Mesenchymal stem cell (in vitro differentiated cells and primary cell): ENCODE measurements around the gene RAD51B.

Source experiments
- DNase-seq: peaks from one replicate; pipeline ENCODE4 v3.0.0-alpha.2; 2013
- H2AFZ ChIP-seq: one replicate; pipeline ENCODE4 v1.6.1; 2013; ENCODE audit warnings: low read depth, mild to moderate bottlenecking, control low read depth, inconsistent platforms, low read length, moderate library complexity
- H2AK5ac ChIP-seq: 2 replicates; pipeline ENCODE4 v1.6.1; 2013; ENCODE audit warnings: low read length, moderate library complexity, mild to moderate bottlenecking, inconsistent platforms; ENCODE audit not compliant: severe bottlenecking
- H2BK120ac ChIP-seq: one replicate; pipeline ENCODE4 v1.6.1; 2013; ENCODE audit warnings: low read depth, mild to moderate bottlenecking, inconsistent platforms, low read length, moderate library complexity
- H2BK12ac ChIP-seq, 2 experiments: one replicate each; pipeline ENCODE4 v1.6.1; 2013; ENCODE audit warnings: inconsistent platforms in 2 of 2, low read length in 2 of 2, mild to moderate bottlenecking in 2 of 2, moderate library complexity in 2 of 2, control low read depth in 1 of 2
- H2BK15ac ChIP-seq: one replicate; pipeline ENCODE4 v1.6.1; 2013; ENCODE audit warnings: mild to moderate bottlenecking, low read depth, inconsistent platforms; ENCODE audit not compliant: poor library complexity, severe bottlenecking
- H2BK5ac ChIP-seq: 2 replicates; pipeline ENCODE4 v1.6.1; 2013; ENCODE audit warnings: low read depth, mild to moderate bottlenecking, low read length, control low read depth, inconsistent platforms; ENCODE audit not compliant: poor library complexity, severe bottlenecking
- H3K14ac ChIP-seq, 2 experiments: one replicate each; pipeline ENCODE4 v1.6.1; 2013; ENCODE audit warnings: inconsistent platforms in 2 of 2, low read length in 2 of 2, control low read depth in 1 of 2, mild to moderate bottlenecking in 1 of 2, moderate library complexity in 1 of 2
- H3K18ac ChIP-seq, 2 experiments: one replicate each; pipeline ENCODE4 v1.6.1; 2013; ENCODE audit warnings: inconsistent platforms in 2 of 2, low read length in 2 of 2, control low read depth in 1 of 2, low read depth in 1 of 2, mild to moderate bottlenecking in 1 of 2
- H3K23ac ChIP-seq, 2 experiments: one replicate each; pipeline ENCODE4 v1.6.1; 2013; ENCODE audit warnings: inconsistent platforms in 2 of 2, low read length in 2 of 2, mild to moderate bottlenecking in 2 of 2, moderate library complexity in 2 of 2, control low read depth in 1 of 2
- H3K27ac ChIP-seq: 2 replicates; pipeline ENCODE4 v1.5.1; 2013; ENCODE audit warnings: mild to moderate bottlenecking, moderate library complexity, low read length, control low read depth, inconsistent platforms; ENCODE audit not compliant: poor library complexity, severe bottlenecking
- H3K27me3 ChIP-seq, 2 experiments: 2 replicates each; pipeline versions ENCODE4 v1.6.1 to v1.7.0; 2013; ENCODE audit warnings: low read length in 2 of 2, mild to moderate bottlenecking in 2 of 2, moderate library complexity in 2 of 2, control low read depth in 1 of 2, inconsistent platforms in 1 of 2; ENCODE audit not compliant: control insufficient read depth in 1 of 2, insufficient read depth in 1 of 2
- H3K36me3 ChIP-seq, 2 experiments: 2 replicates each; pipeline versions ENCODE4 v1.6.1 to v1.7.0; 2013; ENCODE audit warnings: low read length in 2 of 2, control low read depth in 1 of 2, inconsistent platforms in 1 of 2, low read depth in 1 of 2, mild to moderate bottlenecking in 1 of 2; ENCODE audit not compliant: insufficient read depth in 2 of 2, control insufficient read depth in 1 of 2
- H3K4ac ChIP-seq, 2 experiments: one replicate each; pipeline ENCODE4 v1.6.1; 2013; ENCODE audit warnings: inconsistent platforms in 2 of 2, low read length in 2 of 2, mild to moderate bottlenecking in 2 of 2, moderate library complexity in 2 of 2, control low read depth in 1 of 2, low read depth in 1 of 2
- H3K4me1 ChIP-seq: 2 replicates; pipeline ENCODE4 v1.6.1; 2013; ENCODE audit warnings: low read depth, low read length, control low read depth; ENCODE audit not compliant: control insufficient read depth, insufficient read depth
- H3K4me2 ChIP-seq: 2 replicates; pipeline ENCODE4 v1.6.1; 2013; ENCODE audit warnings: low read length, mild to moderate bottlenecking, inconsistent platforms; ENCODE audit not compliant: poor library complexity, severe bottlenecking
- H3K4me3 ChIP-seq, 2 experiments: 2 replicates each; pipeline versions ENCODE4 v1.5.1 to v1.7.0; 2013; ENCODE audit warnings: low read length in 2 of 2, mild to moderate bottlenecking in 2 of 2, control low read depth in 1 of 2, low read depth in 1 of 2; ENCODE audit not compliant: insufficient read depth in 1 of 2
- H3K79me1 ChIP-seq: replicated peaks from 2 replicates; pipeline ENCODE4 v1.6.1; 2013; ENCODE audit warnings: mild to moderate bottlenecking, control low read depth, low read length, inconsistent platforms; ENCODE audit not compliant: poor library complexity, severe bottlenecking
- H3K9ac ChIP-seq: 2 replicates; pipeline ENCODE4 v1.7.0; 2013; ENCODE audit warnings: mild to moderate bottlenecking, low read length, moderate library complexity
- H3K9me3 ChIP-seq: 2 replicates; pipeline ENCODE4 v1.7.0; 2013; ENCODE audit warnings: mild to moderate bottlenecking, low read length; ENCODE audit not compliant: control insufficient read depth
- H4K8ac ChIP-seq: one replicate; pipeline ENCODE4 v1.6.1; 2013; ENCODE audit warnings: inconsistent platforms, mild to moderate bottlenecking, low read length, moderate library complexity
- H4K91ac ChIP-seq: one replicate; pipeline ENCODE4 v1.6.1; 2013; ENCODE audit warnings: mild to moderate bottlenecking, low read length, inconsistent platforms
- WGBS: methylation state at CpG from one replicate; pipeline ENCODE4 v1.1.7; 2013; ENCODE audit warnings: mixed read lengths; 5-methylcytosine and 5-hydroxymethylcytosine counted together

The RAD51B gene

GRCh38 chr14:68477110-68477455 lies 657.5 kb downstream of the RAD51B start:
- Histone ChIP-seq H3K4me2 (no peak overlapping the region), H3K18ac (peak overlapping the region; percentile 88 to 91), H2AFZ (no peak overlapping the region), H3K79me1 (no peaks in the 10 kb centered on the region), H3K14ac (peak overlapping the region in 1 of 2 experiments; percentile 57), H3K9ac (peak overlapping the region; percentile 84), H2BK120ac (peak overlapping the region; percentile 69), H2BK15ac (no peak overlapping the region), H3K4me1 (peaks cover 8% of the 10 kb centered on the region), H3K23ac (peak overlapping the region in 1 of 2 experiments; percentile 20), H3K4me3 (no peak overlapping the region), H3K27me3 (peaks cover 0 to 3% of the 10 kb centered on the region in 2 experiments), H2BK12ac (peak overlapping the region; percentile 30 to 100), H2BK5ac (no peak overlapping the region), H4K91ac (peak overlapping the region; percentile 18), H3K4ac (peak overlapping the region; percentile 11 to 89), H3K36me3 (no peaks in the 10 kb centered on the region), H3K27ac (peak overlapping the region; percentile 69), H3K9me3 (no peaks in the 10 kb centered on the region), H4K8ac (peak overlapping the region; percentile 4), H2AK5ac (peak overlapping the region; percentile 33)
- WGBS: 88% methylated on average over 3 of the region's 4 CpGs
- no peak for DNase-seq

- peak overlapping the region; percentile 33 for H2AK5ac ChIP-seq
- whole genome bisulfite sequencing: 60% methylated on average over 4 of the region's 8 CpGs
- no peak overlapping the region for H3K4me3 ChIP-seq
- peak overlapping the region in 1 of 2 experiments; percentile 20 for H3K23ac ChIP-seq
- peaks cover 0 to 3% of the 10 kb centered on the region in 2 experiments for H3K27me3 ChIP-seq
- no peak overlapping the region for H2AFZ ChIP-seq
- H4K8ac ChIP-seq: peak overlapping the region; percentile 4
- H2BK12ac ChIP-seq: peak overlapping the region; percentile 71 to 100
- peak; percentile 43 for DNase-seq
- H3K79me1 ChIP-seq: no peaks in the 10 kb centered on the region
- no peak overlapping the region for H2BK5ac ChIP-seq
- no peak overlapping the region for H2BK15ac ChIP-seq
- peak overlapping the region; percentile 18 for H4K91ac ChIP-seq
- peak overlapping the region; percentile 84 for H3K9ac ChIP-seq
- H3K36me3 ChIP-seq: no peaks in the 10 kb centered on the region
- peak overlapping the region; percentile 88 to 91 for H3K18ac ChIP-seq
- H3K4ac ChIP-seq: peak overlapping the region; percentile 25 to 89
- no peak overlapping the region for H3K27ac ChIP-seq
- no peaks in the 10 kb centered on the region for H3K9me3 ChIP-seq
- H2BK120ac ChIP-seq: peak overlapping the region; percentile 69
- H3K14ac ChIP-seq: peak overlapping the region in 1 of 2 experiments; percentile 57
- H3K4me2 ChIP-seq: no peak overlapping the region
- H3K4me1 ChIP-seq: peaks cover 8% of the 10 kb centered on the region
Observed at GRCh38 chr14:68477461-68478085, 658.0 kb downstream of the RAD51B start.

GRCh38 chr14:68479247-68479646 lies 659.7 kb downstream of the RAD51B start:
- no peak overlapping the region for H3K4me3 ChIP-seq
- H3K4me2 ChIP-seq: no peak overlapping the region
- no peak overlapping the region for H4K91ac ChIP-seq
- peak; percentile 19 for DNase-seq
- peak overlapping the region in 1 of 2 experiments; percentile 48 for H3K18ac ChIP-seq
- 42% methylated on average over 3 of the region's 3 CpGs for WGBS
- no peak overlapping the region for H2BK5ac ChIP-seq
- H3K4me1 ChIP-seq: peaks cover 6% of the 10 kb centered on the region
- H3K27me3 ChIP-seq: peaks cover 0 to 3% of the 10 kb centered on the region in 2 experiments
- no peaks in the 10 kb centered on the region for H3K9me3 ChIP-seq
- no peak overlapping the region for H3K27ac ChIP-seq
- H2BK120ac ChIP-seq: no peak overlapping the region
- no peak overlapping the region for H2AK5ac ChIP-seq
- H4K8ac ChIP-seq: no peak overlapping the region
- no peak overlapping the region for H3K23ac ChIP-seq
- no peak overlapping the region for H3K14ac ChIP-seq
- no peak overlapping the region for H2AFZ ChIP-seq
- H3K4ac ChIP-seq: no peak overlapping the region
- H3K9ac ChIP-seq: no peak overlapping the region
- no peaks in the 10 kb centered on the region for H3K79me1 ChIP-seq
- no peak overlapping the region for H2BK15ac ChIP-seq
- no peak overlapping the region for H2BK12ac ChIP-seq
- H3K36me3 ChIP-seq: no peaks in the 10 kb centered on the region

- Histone ChIP-seq H3K4me1 (peaks cover 4% of the 10 kb centered on the region), H3K4me3 (no peak overlapping the region), H2BK15ac (no peak overlapping the region), H3K36me3 (no peaks in the 10 kb centered on the region), H2AFZ (no peak overlapping the region), H3K9me3 (no peaks in the 10 kb centered on the region), H2AK5ac (no peak overlapping the region), H3K14ac (no peak overlapping the region), H3K27me3 (peaks cover 0 to 3% of the 10 kb centered on the region in 2 experiments), H3K4me2 (no peak overlapping the region), H3K4ac (no peak overlapping the region), H3K23ac (no peak overlapping the region), H4K91ac (no peak overlapping the region), H3K9ac (no peak overlapping the region), H3K79me1 (peaks cover 2% of the 10 kb centered on the region), H2BK120ac (no peak overlapping the region), H2BK5ac (no peak overlapping the region), H4K8ac (no peak overlapping the region), H3K18ac (no peak overlapping the region), H3K27ac (no peak overlapping the region), H2BK12ac (no peak overlapping the region)
- 100% methylated on average over 2 of the region's 2 CpGs for WGBS
- DNase-seq: no peak
Observed at GRCh38 chr14:68482018-68482417, 662.4 kb downstream of the RAD51B start.
